ENCODE measurements around the gene TMEM138.
"Not testable (repeated sequence)": the region's sequence is repeated elsewhere in the genome, so short reads cannot be mapped to it uniquely, and the experiment has no call there.

The TMEM138 gene

GRCh38 chr11:61367406-61367805 is 5.2 kb downstream of the TMEM138 start:
- no peak for DNase-seq

GRCh38 chr11:61368646-61369045 is 6.5 kb downstream of the TMEM138 start:
- no peak for DNase-seq

- DNase-seq: no peak
Observed at GRCh38 chr11:61369372-61370348, 7.5 kb downstream of the TMEM138 start.

- DNase-seq: no peak
Observed at GRCh38 chr11:61370349-61371005, 8.3 kb downstream of the TMEM138 start.

- DNase-seq: no peak
Observed at GRCh38 chr11:61372659-61373420, 10.7 kb downstream of the TMEM138 start.

GRCh38 chr11:61375761-61376108 is 13.6 kb downstream of the TMEM138 start:
- DNase-seq: no peak

- DNase-seq: no peak
Observed at GRCh38 chr11:61377461-61378160, 15.4 kb downstream of the TMEM138 start.

GRCh38 chr11:61378713-61379313 is 16.6 kb downstream of the TMEM138 start:
- DNase-seq: no peak

GRCh38 chr11:61380884-61381283 is 18.7 kb downstream of the TMEM138 start:
- DNase-seq: no peak

GRCh38 chr11:61383859-61384258 is 21.7 kb downstream of the TMEM138 start:
- not testable (repeated sequence) for DNase-seq

GRCh38 chr11:61384271-61385242 is 22.4 kb downstream of the TMEM138 start:
- peak; percentile 86 for DNase-seq

GRCh38 chr11:61390161-61390560 is 28.0 kb downstream of the TMEM138 start:
- no peak for DNase-seq

GRCh38 chr11:61392981-61393595 is 30.9 kb downstream of the TMEM138 start:
- no peak for DNase-seq

- no peak for DNase-seq
Observed at GRCh38 chr11:61401173-61401572, 39.0 kb downstream of the TMEM138 start.

- DNase-seq: no peak
Observed at GRCh38 chr11:61401573-61401972, 39.4 kb downstream of the TMEM138 start.

GRCh38 chr11:61403658-61404057 is 41.5 kb downstream of the TMEM138 start:
- DNase-seq: no peak

GRCh38 chr11:61404103-61404502 is 41.9 kb downstream of the TMEM138 start:
- DNase-seq: no peak

- DNase-seq: no peak
Observed at GRCh38 chr11:61404641-61405040, 42.5 kb downstream of the TMEM138 start.

- DNase-seq: no peak
Observed at GRCh38 chr11:61406067-61406466, 43.9 kb downstream of the TMEM138 start.

- DNase-seq: no peak
Observed at GRCh38 chr11:61406991-61407728, 45.0 kb downstream of the TMEM138 start.
